Mesenteric fat pad (tissue), 1 donor: Measurements from ENCODE around the gene DNAJB11. TPM values are rescaled to one million over a fixed set of nuclear protein-coding genes. Genes with fewer than 3 reads are reported as not detected.
"Not testable (repeated sequence)": the region's sequence is repeated elsewhere in the genome, so short reads cannot be mapped to it uniquely, and the experiment has no call there.

Source experiments
- DNase-seq: peaks from one replicate; pipeline ENCODE4 v3.0.0-alpha.2; 2020; ENCODE audit warnings: low spot score
- total RNA-seq: library from RNA; stranded (reverse); fragmentation: NEBNext Ultra II Directional; extraction: Animal tissue kit (Norgen Biotek cat#: 25700); gene quantifications from one replicate; pipeline ENCODE4 v1.2.1, GENCODE V29; 2021
- donor health status: DM: yes; HTN: yes; CAD: no.

Gene DNAJB11
- total RNA-seq, 1 donor from 2014 or later = 47.0 TPM

DNA sequence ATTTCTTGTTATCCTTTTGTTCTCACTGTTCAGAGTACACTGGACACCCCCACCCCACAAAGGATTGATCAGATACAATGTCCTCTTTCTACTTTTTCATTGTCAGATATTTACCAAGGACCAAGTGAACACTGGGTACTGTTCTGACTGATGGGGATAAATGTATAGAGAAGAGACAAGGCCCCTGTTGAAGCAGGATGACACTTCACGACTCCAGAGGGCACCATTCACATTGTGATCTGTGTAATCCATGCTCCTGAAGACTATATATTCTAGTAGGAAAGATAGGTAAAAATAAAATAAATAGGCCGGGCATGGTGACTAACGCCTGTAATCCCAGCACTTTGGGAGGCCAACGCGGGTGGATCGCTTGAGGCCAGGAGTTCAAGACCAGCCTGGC, 19.1 kb upstream of the DNAJB11 start:
- no peak for DNase-seq

DNA sequence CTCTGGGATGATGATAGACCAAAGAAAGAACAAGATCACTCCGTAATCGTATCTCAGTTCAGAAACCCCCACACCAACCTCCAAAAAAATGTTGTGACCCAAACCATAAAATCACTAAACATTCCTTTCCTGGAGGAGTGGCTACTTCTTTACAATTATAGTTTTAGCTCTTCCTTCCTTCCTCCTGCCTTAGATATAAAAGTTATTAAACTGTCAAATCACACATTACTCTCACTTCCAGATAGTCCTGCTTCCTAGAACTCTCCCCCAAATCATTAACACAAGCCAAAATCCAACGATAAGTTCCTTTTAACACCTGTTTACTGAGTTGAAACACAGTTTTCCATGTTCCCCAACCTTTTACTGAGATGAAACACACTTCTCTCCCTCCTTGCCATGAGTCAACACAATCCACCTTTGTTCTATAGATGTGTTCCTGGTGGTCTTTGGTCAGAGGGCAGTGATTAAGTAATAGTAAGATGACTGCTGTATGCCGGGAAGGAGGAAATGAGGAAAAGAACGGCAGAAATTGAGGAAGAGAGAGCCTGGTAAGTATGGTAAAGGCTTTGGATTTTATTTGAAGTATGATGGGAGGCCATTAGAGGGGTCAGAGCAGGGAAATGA, 18.0 kb upstream of the DNAJB11 start:
- DNase-seq = no peak

DNA sequence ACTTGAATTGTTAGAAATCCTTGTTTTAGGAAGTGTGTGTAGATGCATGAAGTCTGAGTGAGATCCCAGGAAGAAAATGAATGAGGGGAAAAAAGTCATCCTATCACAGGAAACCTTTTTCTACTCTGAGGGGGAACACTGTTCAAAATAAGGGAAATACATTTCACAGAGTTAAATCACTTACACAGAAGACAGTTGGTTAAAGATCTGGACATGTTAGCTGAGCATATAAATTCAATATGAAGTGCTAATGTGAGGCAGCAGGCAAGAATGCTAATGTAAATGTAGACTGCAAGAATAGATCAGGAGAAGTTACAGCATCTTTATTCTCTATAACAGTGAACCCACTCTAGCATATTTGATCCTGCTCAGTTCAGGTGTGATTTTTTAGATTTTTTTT, 5.9 kb upstream of the DNAJB11 start:
- no peak for DNase-seq

DNA sequence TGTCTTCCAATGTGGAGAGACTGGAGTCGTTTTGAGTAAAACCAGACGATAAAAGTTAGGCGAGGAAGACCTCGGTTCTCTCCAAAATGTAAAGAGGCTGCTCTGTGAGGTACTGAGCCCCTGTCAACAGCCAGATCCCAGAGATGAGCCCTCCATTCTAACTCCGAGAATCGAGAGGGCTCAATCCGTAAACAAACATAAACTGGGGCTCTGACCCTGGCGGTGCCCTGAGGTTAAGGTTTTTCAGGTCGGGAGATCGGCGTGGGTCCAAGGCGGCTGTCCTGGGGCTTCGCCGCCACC, 3.8 kb upstream of the DNAJB11 start:
- DNase-seq = no peak

DNA sequence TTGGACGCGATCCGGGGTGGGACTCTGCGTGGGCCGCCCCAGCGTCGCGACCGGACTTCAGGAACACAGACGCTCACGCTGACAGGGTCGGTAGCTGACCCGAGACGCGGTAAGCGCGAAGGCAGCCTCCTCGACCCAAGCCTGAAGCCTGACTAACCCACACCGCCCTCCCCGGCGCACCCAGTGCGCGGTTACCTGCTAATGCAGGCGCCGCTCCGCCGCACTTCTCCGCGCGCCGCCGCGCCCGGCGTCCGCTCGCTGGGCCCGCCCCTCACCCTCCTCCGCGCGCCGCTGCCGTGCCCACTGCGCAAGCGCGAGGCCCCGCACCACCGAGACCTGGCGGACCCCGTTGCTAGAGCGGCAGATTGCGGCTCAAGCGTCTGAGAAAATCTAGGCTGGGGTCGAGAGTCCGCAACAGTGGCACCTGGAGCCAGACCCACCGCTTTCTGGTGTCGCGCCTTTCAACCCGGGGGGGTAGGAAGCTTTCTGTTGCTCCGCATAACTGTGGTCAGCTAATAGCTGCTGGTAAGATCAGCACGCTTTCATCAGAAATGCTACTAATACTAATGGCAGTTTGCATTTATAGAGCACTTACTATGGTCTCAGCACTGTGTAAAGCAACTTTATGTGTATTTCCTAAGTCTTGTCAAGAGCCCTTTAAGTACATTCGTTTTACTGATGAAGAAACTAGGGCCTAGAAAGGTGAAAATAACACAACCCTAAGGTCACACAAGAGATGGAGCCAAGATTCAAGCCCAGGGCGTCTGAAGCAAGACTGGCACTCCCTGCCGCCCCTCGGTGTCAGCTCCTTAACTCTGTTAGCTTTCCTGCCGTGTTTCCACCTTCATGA, 3.2 kb upstream of the DNAJB11 start, which contains the start of gene TBCCD1:
TSS of gene TBCCD1 (minus strand) at position 268 of the 850 bp plus-strand sequence. CDS start 3,010 bp downstream, outside the sequence.
- DNase-seq = peak; percentile 98

DNA sequence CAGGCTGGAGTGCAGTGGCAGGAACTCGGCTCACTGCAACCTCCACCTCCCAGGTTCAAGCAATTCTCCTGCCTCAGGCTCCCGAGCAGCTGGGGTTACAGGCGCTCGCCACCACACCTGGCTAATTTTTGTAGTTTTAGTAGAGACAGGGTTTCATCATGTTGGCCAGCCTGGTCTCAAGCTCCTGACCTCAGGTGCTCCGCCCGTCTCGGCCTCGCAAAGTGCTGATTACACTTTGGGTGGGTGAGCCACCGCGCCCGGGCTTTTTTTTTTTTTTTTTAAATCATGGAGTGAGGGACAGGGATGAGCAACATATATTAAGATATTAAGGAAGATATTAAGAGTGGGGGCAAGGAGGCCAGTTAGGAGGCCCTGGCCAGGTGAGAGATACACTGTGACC, 1.2 kb upstream of the DNAJB11 start:
- not testable (repeated sequence) for DNase-seq

DNA sequence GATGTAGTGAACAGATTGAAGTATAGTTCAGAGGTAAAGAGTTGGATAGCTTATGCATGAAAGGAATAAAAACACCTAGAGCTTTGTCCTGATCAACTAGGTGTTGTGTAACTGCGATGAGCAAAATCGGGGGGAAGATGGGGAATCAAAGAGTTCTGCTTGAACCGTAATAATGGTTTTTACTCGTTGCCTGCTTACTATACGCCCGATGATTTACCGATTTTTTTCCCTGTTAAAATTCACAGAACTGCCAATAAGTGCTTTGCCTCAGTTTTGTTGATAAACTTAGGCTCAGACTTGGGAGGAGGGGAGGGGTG, 783 bp upstream of the DNAJB11 start:
- DNase-seq = no peak

DNA sequence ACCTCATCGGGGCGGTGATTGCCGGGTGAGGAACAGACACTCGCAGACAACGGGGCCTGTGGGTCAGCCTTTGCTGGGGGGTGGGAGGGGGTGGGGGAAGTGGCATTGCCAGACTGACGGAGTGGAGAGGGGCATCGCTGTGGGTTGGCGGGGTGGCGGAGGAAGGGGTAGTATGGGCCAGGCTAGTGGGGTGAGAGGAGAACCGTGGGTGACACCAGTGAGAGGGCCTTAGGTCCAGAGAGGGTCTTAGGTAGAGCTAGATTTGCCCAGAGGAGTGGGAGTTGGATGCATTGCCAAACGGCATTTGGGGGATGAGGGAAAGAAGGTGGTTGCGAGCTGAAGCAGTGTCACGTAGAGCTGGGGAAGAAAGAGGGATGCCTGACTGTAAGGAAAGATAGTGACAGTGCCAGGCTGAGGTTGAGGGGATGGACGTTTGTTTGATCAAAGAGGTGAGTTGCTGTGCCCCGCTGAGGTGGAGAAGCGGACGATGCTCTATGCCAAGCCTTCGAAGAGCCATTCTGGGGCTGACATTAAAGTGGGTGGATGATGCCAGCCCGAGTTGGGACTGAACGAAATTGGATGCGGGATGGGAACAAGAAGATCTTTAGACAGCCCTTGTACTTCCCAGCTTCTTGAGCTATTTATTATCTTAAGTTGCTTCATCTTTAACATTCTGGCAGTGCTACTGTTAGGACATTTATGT, 572 bp downstream of the DNAJB11 start:
- DNase-seq = no peak

DNA sequence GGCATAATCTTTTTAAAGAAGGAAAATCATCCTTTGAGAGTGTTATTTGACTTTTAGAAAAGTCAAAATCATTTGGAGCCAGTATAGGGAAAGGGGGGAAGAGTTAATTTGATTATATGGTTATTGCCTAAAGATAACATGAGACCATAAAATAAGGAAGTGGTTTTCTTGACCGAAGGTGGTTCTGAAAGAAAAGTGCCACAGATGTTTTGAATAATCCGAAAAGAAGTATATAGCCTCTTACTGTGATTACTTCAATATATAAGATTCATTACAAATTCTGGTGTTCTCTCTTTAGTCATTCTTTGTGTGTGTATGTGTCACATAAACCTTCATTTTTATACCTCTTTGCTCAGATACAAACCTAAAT, 1.1 kb downstream of the DNAJB11 start:
- no peak for DNase-seq

DNA sequence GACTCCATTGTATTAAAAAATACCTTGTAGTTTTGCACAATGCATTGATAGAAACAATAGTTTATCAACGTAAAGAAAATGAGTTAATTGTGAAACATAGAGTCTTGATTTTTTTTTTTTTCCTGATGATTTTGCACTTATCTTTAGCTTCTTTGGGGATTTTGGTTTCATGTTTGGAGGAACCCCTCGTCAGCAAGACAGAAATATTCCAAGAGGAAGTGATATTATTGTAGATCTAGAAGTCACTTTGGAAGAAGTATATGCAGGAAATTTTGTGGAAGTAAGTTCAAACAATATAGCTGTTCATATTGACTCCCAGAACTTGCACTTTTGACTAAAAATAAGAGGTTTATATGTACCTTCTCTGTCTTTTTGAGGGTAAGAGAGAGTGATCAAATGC, 7.0 kb downstream of the DNAJB11 start:
- DNase-seq = no peak

DNA sequence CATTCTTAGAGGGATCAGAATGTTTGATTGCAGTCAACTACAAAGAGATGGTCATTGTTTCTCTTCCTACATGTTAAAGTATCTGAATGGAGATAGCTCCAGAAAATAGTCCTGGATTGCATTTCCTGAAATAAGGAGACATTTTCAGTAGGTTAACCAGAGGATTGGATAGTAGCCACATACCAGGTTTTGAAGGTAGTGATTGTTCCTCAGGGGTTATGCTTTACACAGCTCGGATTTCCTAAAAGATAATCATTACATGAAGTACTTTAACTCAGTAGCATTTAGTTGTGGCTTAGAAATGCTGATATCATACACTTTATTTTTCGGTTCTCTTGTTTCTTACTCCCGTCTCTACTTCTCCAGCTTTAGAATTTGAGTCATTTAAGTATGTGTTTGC, 10.3 kb downstream of the DNAJB11 start:
- DNase-seq = no peak

DNA sequence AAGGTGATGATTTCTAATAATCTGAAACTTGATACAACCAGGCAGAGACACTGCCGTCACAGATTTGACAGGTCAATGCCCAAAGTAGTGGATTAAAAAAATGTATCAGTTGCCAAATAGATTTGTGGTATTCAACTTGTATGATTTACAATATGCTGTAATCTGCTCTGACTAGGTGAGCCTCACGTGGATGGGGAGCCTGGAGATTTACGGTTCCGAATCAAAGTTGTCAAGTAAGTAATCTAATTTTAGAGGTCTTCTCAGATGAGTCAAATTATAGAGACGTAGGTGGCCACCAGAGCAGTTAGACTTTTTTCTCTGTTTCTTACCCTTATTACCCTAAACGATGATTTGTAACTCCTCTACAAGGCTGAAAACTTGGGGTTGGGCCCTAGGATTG, 12.0 kb downstream of the DNAJB11 start:
- no peak for DNase-seq

DNA sequence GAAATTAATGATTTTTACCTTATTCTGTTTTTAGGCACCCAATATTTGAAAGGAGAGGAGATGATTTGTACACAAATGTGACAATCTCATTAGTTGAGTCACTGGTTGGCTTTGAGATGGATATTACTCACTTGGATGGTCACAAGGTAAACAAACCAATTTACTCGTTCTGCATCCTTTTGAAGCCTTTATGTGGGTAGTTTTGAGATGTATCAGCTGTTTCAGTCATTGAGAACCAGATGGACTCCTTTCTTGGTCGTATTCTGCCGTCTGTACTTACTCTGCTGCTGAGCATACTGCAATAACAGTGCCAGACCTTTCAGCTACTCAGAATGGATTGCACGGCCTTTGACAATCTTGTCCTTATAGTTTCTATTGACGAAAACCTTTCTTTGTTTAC, 13.3 kb downstream of the DNAJB11 start:
- no peak for DNase-seq

DNA sequence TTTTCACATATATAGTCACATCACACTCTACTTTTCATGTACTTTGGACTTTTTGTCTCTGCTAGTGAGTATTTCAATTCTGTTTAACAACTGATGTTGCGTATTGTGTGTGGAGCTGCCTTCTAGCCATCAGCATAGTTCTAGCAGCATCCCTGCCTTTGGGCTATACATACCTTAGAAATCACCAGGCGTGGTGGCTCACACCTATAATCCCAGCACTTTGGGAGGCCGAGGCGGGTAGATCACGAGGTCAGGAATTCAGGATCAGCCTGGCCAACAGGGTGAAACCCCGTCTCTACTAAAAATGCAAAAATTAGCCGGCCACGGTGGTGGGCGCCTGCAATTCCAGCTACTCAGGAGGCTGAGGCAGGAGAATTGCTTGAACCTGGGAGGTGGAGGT, 15.7 kb downstream of the DNAJB11 start:
- DNase-seq = not testable (repeated sequence)

DNA sequence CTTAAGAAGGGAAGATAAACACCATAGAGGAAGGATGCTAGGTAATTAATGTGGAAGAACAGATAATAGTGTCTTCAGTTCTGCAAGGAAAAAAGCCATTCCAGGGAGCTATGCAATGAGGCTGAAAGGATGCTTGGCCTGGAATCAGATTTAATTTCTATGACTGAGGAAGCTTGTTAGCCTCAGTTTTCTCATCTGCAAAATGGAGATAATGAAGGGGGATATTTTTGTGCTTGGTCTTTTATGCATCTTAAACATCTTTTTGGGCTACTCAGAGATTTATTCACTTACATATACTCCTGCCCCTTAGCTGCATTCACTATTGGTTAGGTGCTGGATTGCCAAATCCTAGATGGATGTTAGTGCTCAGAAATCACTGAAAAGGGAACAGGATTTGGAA, 16.7 kb downstream of the DNAJB11 start:
- no peak for DNase-seq

DNA sequence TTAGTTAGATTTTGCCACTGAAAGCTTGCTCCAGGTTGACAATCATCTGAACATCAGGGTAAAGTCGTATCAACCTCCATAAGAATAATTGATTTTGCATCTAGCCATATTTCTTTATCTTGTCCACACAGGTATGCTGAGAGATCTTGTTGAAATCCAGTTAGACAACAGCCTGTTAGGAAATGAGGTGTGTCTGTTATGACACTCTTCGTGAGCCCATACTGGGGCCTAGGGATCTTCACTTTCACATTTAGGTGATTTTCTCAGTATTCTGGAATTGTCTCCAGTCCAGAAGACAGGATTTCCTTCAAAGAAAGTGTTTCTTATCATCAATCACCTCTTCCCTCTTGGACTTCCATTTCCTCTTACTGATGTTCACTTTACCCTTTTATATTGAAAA, 18.1 kb downstream of the DNAJB11 start:
- DNase-seq = no peak

DNA sequence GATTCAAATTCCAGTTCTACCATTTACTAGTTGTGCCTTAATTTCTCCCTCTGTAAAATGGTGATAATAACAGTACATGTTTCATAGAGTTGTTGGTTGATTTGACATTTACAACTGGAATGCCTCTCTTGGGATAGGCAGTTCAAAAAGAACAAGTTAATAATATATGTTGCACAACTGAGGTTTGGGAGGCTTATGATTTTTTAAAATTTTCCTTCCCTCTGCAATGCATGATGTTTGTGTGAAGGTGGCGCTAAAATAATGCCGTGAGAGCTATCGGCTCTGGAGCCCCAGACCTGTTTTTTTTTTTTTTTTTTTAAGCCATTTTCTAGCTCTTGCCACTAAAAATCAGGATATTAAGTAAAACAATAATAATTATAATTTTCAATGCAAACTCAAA, 18.6 kb downstream of the DNAJB11 start:
- DNase-seq = no peak

DNA sequence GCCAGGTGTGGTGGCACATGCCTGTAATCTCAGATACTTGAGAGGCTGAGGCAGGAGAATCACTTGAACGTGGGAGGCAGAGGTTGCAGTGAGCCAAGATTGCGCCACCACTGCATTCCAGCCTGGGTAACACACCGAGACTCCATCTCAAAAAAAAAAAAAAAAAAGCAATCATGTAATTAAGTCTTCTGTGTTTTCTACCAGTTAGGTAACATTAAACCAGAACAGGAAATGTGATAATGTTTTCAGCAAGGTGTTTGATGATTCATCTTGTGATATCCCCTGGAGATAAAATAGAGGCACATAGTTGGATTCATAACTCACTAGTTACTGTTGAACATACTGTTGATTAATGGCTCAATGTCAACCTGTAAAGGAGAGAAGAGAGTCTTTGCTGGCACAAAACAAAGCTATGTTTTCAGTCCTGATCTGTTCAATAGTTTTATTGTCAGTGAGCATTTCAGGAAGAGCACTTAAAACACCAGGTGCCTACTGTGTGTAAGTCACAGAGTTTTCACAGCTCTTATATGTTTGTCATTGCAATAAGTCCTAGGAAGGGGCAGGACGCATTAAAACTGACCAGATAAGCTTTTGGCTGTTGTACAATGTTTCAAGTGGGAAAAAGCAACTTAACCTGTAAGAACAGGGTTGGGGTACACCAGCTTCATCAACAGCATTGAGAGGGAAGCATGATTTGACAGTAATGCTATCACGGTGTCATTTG, 19.5 kb downstream of the DNAJB11 start:
- no peak for DNase-seq

DNA sequence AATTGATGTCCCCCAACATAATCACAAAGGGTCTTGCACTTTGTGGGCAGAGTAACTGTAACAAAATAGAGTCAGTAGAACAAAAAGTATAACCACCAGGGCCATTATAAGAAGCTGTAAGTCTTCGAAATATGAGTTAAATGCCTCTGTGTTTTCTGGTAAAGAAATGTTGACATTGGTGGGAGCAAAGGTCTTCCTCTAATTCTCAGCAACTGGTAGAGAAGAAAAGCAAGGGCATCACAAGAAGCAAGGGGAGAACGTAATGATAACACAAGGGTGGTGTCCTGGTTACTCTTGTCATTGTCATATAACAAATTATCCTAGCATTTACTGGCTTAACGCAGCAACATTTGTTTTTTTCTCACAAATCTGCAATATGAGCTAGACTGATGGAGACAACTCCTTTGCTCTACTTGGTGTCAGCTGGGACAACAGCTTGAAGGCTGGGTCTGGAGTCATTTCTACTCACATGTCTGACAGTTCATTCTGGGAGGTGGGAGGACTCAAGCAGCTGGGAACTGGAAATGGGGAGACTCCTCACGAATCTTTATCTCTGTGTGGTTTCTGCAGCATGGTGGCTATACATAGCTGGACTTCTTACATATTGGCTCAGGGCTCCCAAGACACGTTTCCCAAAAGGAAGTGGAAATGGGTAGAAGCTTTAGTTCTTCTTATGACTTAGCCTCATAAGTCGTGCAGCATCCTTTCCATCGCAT, 20.2 kb downstream of the DNAJB11 start:
- DNase-seq = no peak

DNA sequence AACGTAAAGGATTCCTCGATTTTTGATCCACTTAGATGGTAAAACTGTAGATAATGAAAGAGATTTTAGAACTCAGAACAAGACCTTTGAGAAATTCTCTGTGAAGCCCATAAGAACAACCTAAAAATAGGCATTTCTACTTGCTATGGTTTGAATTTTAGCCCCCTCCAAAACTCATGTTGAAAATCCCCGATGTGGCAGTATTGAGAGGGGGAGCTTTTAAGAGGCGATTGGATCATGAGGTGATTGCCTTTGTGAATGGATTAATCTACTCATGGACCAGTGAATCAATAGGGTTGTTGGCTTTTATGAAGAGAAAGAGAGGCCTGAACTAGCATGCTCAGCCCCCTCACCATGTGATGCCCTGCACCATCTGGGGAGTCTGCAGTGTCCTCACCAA, 22.2 kb downstream of the DNAJB11 start:
- no peak for DNase-seq

DNA sequence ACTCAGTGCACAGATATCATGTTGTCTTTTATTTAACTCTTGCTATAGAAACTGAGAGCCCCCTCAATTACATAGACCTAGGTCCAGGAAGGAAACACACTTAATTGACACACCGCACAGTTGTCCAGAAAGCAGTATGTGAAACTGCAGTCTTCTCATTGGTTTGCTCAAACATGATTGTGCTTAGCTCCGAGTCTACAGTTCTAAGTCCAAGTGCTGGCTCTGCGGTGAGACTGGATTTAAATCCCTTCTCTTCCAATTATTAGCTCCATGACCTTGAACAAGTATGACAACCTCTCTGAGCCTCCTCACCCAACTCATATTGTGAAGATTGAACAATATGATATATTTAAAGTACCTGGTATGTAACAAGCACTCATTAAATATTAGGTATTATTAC, 23.3 kb downstream of the DNAJB11 start:
- DNase-seq = no peak
